Psoas muscle (tissue), 8 donors: ENCODE results near the gene C18orf32. TPM values are rescaled to one million over a fixed set of nuclear protein-coding genes. Genes with fewer than 3 reads are reported as not detected.
"Not testable (repeated sequence)": the region's sequence is repeated elsewhere in the genome, so short reads cannot be mapped to it uniquely, and the experiment has no call there.

Experiments
- ATAC-seq, 4 donors: fragments of 200-7000 bp; cut with Tn5 transposase; one replicate each; pipeline ENCODE4 v1.9.1; 2020; ENCODE audit warnings: moderate library complexity in 3 of 4, mild to moderate bottlenecking in 2 of 4
- DNase-seq, 2 donors: peaks; one replicate each; pipeline ENCODE4 v3.0.0-alpha.2; 2020
- H3K27ac ChIP-seq: fragments of 200-600 bp; one replicate; pipeline ENCODE4 v1.8.0; 2022
- H3K27me3 ChIP-seq, 3 donors: fragments of 200-600 bp in 1 of 3; one replicate each; pipeline versions ENCODE4 v1.6.1 to v1.8.0; 2013 to 2022; ENCODE audit warnings: low read length in 2 of 3, mild to moderate bottlenecking in 2 of 3, moderate library complexity in 1 of 3; ENCODE audit not compliant: insufficient read depth in 3 of 3
- H3K36me3 ChIP-seq, 2 donors: fragments of 200-600 bp in 1 of 2; one replicate each; pipeline versions ENCODE4 v1.6.1 to v1.8.0; 2013 to 2022; ENCODE audit warnings: low read depth in 1 of 2, mild to moderate bottlenecking in 1 of 2, moderate library complexity in 1 of 2; ENCODE audit not compliant: insufficient read depth in 1 of 2
- H3K4me1 ChIP-seq: fragments of 200-600 bp; one replicate; pipeline ENCODE4 v1.8.0; 2022
- H3K4me3 ChIP-seq: fragments of 200-600 bp; one replicate; pipeline ENCODE4 v1.8.0; 2022; ENCODE audit warnings: mild to moderate bottlenecking
- H3K9me3 ChIP-seq: fragments of 200-600 bp; one replicate; pipeline ENCODE4 v1.8.0; 2022
- WGBS, 3 donors: extraction: QIAGEN DNeasy Blood & Tissue Kit; methylation state at CpG; one replicate each; pipeline versions ENCODE4 v1.1.6 to v1.1.7; 2013; 5-methylcytosine and 5-hydroxymethylcytosine counted together
- intact Hi-C, 2 donors: fragments of 100-400 bp; cut with DNase I; formaldehyde crosslinking; loops; one replicate each; pipeline versions ENCODE4 v1.11.0 to v1.14.2; 2022
- polyA plus RNA-seq, 3 donors: library from polyadenylated mRNA; stranded (reverse); fragments of 200-250 nt; gene quantifications; one replicate each; pipeline ENCODE4 v1.2.3, GENCODE V29; 2013
- total RNA-seq, 4 donors: library from RNA; stranded (reverse); fragmentation: NEBNext Ultra II Directional in 2 of 4; extraction: Animal tissue kit (Norgen Biotek cat#: 25700) in 2 of 4; gene quantifications; one replicate each; pipeline versions ENCODE4 v1.2.1 to v1.2.4, GENCODE V29; 2021 to 2023
- TF ChIP-seq, protein P1 (sequence below): fragments of 200-600 bp; IDR thresholded peaks from one replicate; pipeline ENCODE4 v1.8.0; 2022; ENCODE audit warnings: antibody characterized with exemption
- donor health status: healthy with polysubstance abuse.
- donor health status: DM: no; HTN: no; CAD: no; lungs with moderate emphysema.
- donor health status: Bipolar disorder and iron deficiency.
- donor health status: healthy.
- donor health status: DM: yes; HTN: yes; CAD: no.
- donor health status: DM: no; HTN: no; CAD: no.
- donor health status: DM: no; HTN: no; CAD: no.
- donor health status: DM: yes; HTN: yes; CAD: no.

The C18orf32 gene
- total and polyA plus RNA-seq, 7 donors, result 25.7 to 75.9 (median 39.6) TPM

DNA sequence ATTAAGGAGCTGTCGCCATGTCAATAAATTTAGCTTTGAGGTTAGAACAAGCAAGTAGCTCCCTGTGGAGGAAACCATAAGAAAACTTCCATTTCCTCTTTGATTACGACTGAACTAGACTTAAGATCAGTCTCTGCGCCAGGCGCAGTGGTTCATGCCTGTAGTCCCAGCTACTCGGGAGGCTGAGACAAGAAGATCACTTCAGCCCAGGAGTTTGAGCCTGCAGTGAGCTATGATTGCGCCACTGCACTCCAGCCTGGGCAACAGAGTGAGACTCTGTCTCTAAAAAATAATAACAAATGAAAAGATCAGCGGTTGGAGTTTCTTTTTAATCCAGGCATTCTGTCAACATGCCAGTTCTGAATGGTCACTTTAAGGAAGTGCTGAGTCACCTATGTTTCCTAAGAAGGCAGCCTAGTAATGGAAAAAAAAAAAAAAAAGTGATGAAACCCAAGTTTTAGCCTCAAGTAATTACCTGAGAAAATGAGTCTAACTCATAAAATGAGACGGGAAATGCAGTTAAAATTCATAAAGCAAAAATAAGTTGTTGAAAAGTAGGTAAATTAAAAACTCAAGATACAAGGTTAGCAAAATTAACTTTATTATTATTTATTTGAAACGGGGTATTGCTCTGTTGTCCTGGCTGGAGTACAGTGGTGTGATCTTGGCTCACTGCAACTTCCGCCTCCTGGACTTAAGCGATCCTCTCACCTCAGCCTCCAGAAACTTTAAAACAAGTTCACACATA is 10.2 kb downstream of the C18orf32 start:
- H3K36me3 ChIP-seq, result peaks cover 3 to 50% of the 10 kb centered on the region in 2 donors
- WGBS, 3 donors, result 60 to 75% (median 72%) methylated on average over 11 of the region's 11 CpGs
- TF ChIP-seq, protein P1, sequence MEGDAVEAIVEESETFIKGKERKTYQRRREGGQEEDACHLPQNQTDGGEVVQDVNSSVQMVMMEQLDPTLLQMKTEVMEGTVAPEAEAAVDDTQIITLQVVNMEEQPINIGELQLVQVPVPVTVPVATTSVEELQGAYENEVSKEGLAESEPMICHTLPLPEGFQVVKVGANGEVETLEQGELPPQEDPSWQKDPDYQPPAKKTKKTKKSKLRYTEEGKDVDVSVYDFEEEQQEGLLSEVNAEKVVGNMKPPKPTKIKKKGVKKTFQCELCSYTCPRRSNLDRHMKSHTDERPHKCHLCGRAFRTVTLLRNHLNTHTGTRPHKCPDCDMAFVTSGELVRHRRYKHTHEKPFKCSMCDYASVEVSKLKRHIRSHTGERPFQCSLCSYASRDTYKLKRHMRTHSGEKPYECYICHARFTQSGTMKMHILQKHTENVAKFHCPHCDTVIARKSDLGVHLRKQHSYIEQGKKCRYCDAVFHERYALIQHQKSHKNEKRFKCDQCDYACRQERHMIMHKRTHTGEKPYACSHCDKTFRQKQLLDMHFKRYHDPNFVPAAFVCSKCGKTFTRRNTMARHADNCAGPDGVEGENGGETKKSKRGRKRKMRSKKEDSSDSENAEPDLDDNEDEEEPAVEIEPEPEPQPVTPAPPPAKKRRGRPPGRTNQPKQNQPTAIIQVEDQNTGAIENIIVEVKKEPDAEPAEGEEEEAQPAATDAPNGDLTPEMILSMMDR, result no peak
- no peaks in the 10 kb centered on the region for H3K27me3 ChIP-seq
- H3K9me3 ChIP-seq, result no peaks in the 10 kb centered on the region
- intact Hi-C loops, result no loop called here
- peaks cover 13% of the 10 kb centered on the region for H3K4me1 ChIP-seq
- H3K4me3 ChIP-seq, result peak overlapping the region; percentile 30
- H3K27ac ChIP-seq, result peak overlapping the region; percentile 68
- no peak for DNase-seq
- peak in 2 of 4 donors; percentile 44 to 57 for ATAC-seq

DNA sequence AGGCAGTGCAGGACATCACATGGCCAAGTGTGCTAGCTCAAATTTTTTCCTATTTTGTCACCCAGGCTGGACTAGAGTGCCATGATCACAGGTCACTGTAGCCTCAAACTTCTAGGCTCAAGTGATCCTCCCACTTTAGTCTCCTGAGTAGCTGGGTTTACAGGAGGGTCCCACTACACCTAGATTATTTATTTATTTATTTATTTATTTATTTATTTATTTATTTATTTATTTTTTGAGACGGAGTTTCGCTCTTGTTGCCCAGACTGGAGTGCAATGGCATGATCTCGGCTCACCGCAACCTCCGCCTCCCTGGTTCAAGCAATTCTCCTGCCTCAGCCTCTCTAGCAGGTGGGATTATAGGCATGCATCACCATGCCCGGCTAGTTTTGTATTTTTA is 12.1 kb downstream of the C18orf32 start:
- intact Hi-C loops, result not testable (repeated sequence)

DNA sequence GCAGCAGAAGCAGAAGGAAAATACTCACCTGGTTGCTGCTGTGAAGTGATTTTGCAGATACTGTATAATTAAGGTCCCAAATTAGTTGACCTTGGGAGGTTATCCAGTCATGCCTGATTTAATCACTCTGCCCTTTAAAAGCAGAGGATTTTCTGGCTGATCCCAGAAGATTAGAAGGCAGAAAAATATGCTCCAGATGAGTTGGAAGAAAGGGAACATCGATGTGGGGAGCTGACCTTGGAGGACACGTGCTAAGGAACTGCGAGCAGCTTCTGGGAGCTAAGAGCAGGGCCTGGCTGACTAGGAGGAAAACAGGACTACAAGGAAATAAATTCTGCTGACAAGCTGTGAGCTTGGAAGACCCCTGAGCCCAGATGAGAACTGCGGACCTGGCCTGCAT is 13.3 kb downstream of the C18orf32 start:
- H3K4me1 ChIP-seq, result peaks cover 13% of the 10 kb centered on the region
- intact Hi-C loops, result no loop called here
- ATAC-seq, result no peak
- WGBS, 3 donors, result 43 to 56% (median 46%) methylated on average over 4 of the region's 4 CpGs
- H3K27me3 ChIP-seq, result no peaks in the 10 kb centered on the region
- no peak overlapping the region for H3K4me3 ChIP-seq
- TF ChIP-seq, protein P1, result no peak
- H3K27ac ChIP-seq, result no peak overlapping the region
- DNase-seq, result no peak
- peaks cover 0 to 20% of the 10 kb centered on the region in 2 donors for H3K36me3 ChIP-seq
- no peaks in the 10 kb centered on the region for H3K9me3 ChIP-seq

More for the DNA sequence above, 12.1 kb downstream of the C18orf32 start:
- not testable (repeated sequence) for H3K27ac ChIP-seq, H3K9me3 ChIP-seq, ATAC-seq, H3K4me3 ChIP-seq, DNase-seq, H3K27me3 ChIP-seq
- 83 to 96% (median 96%) methylated on average over 6 of the region's 6 CpGs for WGBS, 3 donors
- Histone ChIP-seq H3K4me1 (peaks cover 13% of the 10 kb centered on the region), H3K36me3 (peaks cover 0 to 31% of the 10 kb centered on the region in 2 donors)

DNA sequence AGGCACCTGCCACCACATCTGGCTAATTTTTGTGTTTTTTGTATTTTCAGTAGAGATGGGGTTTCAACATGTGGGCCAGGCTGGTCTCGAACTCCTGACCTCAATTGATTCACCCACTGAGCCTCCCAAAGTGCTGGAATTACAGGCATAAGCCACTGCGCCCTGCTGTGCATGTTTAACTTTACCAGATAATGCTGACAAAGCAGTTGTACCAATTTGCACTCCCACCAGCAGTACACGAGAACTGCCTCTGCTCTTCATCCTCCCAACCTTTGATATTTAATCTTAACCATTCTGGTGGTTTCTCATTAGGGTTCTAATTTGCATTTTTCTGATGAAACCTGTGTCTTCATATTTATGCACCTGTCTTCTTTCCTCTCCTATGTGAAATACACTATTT is 14.6 kb downstream of the C18orf32 start:
- Histone ChIP-seq H3K27ac (no peak overlapping the region), H3K36me3 (peaks cover 0 to 12% of the 10 kb centered on the region in 2 donors), H3K9me3 (no peaks in the 10 kb centered on the region), H3K4me1 (peaks cover 12% of the 10 kb centered on the region), H3K4me3 (no peak overlapping the region), H3K27me3 (no peaks in the 10 kb centered on the region)
- TF ChIP-seq, protein P1, result no peak
- ATAC-seq (no peak), DNase-seq (no peak)
- WGBS, 3 donors, result 81 to 88% (median 87%) methylated on average over 3 of the region's 3 CpGs
- intact Hi-C loops, result no loop called here

DNA sequence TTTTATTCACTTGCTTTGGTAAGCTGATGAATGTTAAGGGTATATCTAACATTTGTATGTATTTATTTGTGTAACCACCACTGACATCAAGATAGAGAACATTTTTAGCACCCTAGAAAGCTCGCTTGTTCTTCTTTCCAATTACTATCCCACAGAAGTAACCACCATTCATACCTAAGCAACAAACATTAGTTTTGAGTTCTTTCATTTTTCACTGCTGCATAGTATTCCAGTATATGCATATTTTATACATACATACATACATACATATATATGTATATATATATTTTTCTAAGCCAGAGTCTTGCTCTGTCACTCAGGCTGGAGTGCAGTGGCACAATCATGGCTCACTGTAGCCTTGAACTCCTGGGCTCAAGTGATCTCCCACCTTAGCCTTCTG is 15.5 kb downstream of the C18orf32 start:
- TF ChIP-seq, protein P1, result no peak
- no peaks in the 10 kb centered on the region for H3K9me3 ChIP-seq
- peaks cover 6% of the 10 kb centered on the region for H3K4me1 ChIP-seq
- no peak for DNase-seq
- intact Hi-C loops, result no loop called here
- 91 to 100% (median 94%) methylated on average over 1 of the region's 1 CpG for WGBS, 3 donors
- peaks cover 0 to 4% of the 10 kb centered on the region in 2 donors for H3K36me3 ChIP-seq
- no peak for ATAC-seq
- no peak overlapping the region for H3K27ac ChIP-seq
- no peaks in the 10 kb centered on the region for H3K27me3 ChIP-seq
- H3K4me3 ChIP-seq, result no peak overlapping the region
